ENCODE results near the gene KRTAP10-3. TPM values are rescaled to one million over a fixed set of nuclear protein-coding genes. Genes with fewer than 3 reads are reported as not detected.

KRTAP10-3 gene
- polyA plus RNA-seq, 1 of the 3 experiments (the other 2 are of a cell fraction): not detected

GRCh38 chr21:44567481-44568171 lies 9.0 kb upstream of the KRTAP10-3 start:
- Histone ChIP-seq H3K36me3 (replicated peaks in 1 of 2; ENCODE audit: control insufficient read depth in 1 of 2, insufficient read depth in 2 of 2, low read length in 1 of 2) (no peaks in the 10 kb centered on the region), H3K4me2 (no peak overlapping the region), H3K4me1 (ENCODE audit: control insufficient read depth in 1 of 2, insufficient read depth in 2 of 2, low read depth in 1 of 2, low read length in 1 of 2) (no peaks in the 10 kb centered on the region), H4K20me1 (ENCODE audit: insufficient read depth) (no peaks in the 10 kb centered on the region), H3F3A (replicated peaks; ENCODE audit: insufficient read depth) (no peaks in the 10 kb centered on the region), H3K9me2 (no peaks in the 10 kb centered on the region), H3K79me2 (ENCODE audit: insufficient read depth) (no peaks in the 10 kb centered on the region), H2AFZ (ENCODE audit: low read depth) (no peak overlapping the region), H3K4me3 (ENCODE audit: low read depth in 2 of 2, low read length in 1 of 2) (no peak overlapping the region), H3K9ac (no peak overlapping the region), H3K27me3 (ENCODE audit: insufficient read depth) (peaks cover 32% of the 10 kb centered on the region; the same call in 1 of the 2 replicates), H3K27ac (ENCODE audit: low read depth in 2 of 2, low read length in 1 of 2) (no peak overlapping the region), H3K9me3 (no peaks in the 10 kb centered on the region)
- 45% methylated on average over 17 of the region's 18 CpGs for WGBS (ENCODE audit: low lambda C conversion rate)
- ChIA-PET CTCF (no interaction called here), POLR2A (no interaction called here)
- TF ChIP-seq REST (IDR thresholded peaks at IDR 0.05; ENCODE audit: low read depth, low read length) (no peak), POLR2AphosphoS5 (IDR thresholded peaks at IDR 0.05; ENCODE audit: low read depth, low read length) (no peak), MXI1 (IDR thresholded peaks at IDR 0.05; ENCODE audit: low read depth, low read length) (no peak), FOXM1 (IDR thresholded peaks at IDR 0.05; ENCODE audit: low read depth) (no peak), RXRA (IDR thresholded peaks at IDR 0.05; ENCODE audit: borderline replicate concordance, low read depth) (no peak), PBX3 (IDR thresholded peaks at IDR 0.05) (no peak), RCOR1 (IDR thresholded peaks at IDR 0.05; ENCODE audit: low read length) (no peak), EZH2phosphoT487 (IDR thresholded peaks at IDR 0.05; ENCODE audit: borderline replicate concordance, low read depth) (no peak), NRF1 (IDR thresholded peaks at IDR 0.05; ENCODE audit: low read depth, low read length) (no peak), IRF3 (IDR thresholded peaks at IDR 0.05; ENCODE audit: low read depth, low read length) (no peak), MAX (IDR thresholded peaks at IDR 0.05; ENCODE audit: low read depth) (no peak)
- no peak for DNase-seq

Measured in SK-N-SH (cell line).